HG03571 (cell line): ENCODE data around the gene ADSS2.
"Not testable (repeated sequence)": the region's sequence is repeated elsewhere in the genome, so short reads cannot be mapped to it uniquely, and the experiment has no call there.

ENCODE experiments used
- ATAC-seq: cut with Tn5 transposase; IDR thresholded peaks from one replicate; pipeline ENCODE4 v1.9.1; 2021; ENCODE audit not compliant: unreplicated experiment

The ADSS2 gene

DNA sequence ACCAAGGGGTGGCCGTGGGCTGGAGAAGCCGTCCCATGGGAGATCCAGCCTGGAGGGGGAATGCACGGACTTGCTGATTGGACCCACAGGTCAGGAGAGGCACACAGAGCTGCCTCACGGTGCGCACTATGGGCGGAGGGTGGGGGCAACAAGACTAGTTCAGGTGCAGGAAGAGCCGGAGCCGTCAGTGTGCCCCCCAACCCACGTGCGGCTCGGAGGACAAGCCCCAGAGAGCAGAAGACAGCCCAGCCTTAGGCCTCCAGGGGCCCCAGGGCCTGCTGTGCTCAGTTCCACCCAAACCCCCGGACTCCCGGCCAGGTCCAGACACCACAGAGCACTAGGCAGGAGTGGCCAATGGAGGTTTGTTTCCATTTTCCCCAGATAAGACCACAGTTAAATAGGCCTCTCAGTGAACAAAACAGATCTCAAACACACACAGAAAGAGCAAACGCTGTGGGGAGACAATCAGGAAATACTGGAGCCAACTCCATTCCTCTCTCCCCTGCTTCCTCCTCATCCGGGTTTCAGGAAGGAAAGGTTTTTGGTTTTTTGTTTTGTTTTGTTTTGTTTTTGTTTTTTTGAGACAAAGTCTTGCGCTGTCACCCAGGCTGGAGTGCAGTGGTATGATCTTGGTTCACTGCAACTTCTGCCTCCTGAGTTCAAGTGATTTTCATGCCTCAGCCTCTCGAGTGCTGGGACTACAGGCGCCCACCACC, 84.2 kb downstream of the ADSS2 start:
- ATAC-seq = no peak

DNA sequence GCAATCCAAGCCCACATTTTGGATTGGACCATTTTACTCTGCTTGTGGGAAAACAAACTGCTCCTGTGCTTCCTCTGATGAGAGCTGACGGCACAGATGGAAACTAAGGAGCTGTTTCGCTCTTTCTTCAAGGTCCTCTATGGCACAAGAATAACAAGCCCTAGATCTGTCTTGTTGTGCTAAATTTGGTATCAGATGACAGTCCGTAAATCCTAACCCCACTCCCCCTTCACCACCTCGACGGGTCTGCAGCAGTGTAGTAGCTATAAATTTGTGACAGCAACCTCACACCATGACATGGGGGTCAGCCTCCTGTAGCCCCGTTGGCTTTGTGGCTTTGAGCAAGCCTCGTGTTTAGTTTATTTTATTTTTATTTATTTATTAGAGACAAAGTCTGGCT, 85.9 kb downstream of the ADSS2 start:
- ATAC-seq = no peak

DNA sequence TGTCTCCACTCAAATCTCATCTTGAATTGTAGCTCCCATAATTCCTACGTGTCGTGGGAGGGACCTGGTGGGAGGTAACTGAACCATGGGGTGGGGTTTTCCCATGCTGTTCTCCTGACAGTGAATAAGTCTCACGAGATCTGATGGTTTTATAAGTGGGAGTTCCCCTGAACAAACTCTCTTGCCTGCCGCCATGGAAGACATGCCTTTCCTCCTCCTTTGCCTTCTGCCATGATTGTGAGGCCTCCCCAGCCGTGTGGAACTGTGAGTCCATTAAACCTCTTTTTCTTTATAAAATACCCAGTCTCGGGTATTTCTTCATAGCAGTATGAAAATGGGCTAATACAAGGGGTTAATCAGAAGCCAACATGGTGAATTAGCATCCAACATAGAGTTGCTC, 86.4 kb downstream of the ADSS2 start:
- ATAC-seq = not testable (repeated sequence)

DNA sequence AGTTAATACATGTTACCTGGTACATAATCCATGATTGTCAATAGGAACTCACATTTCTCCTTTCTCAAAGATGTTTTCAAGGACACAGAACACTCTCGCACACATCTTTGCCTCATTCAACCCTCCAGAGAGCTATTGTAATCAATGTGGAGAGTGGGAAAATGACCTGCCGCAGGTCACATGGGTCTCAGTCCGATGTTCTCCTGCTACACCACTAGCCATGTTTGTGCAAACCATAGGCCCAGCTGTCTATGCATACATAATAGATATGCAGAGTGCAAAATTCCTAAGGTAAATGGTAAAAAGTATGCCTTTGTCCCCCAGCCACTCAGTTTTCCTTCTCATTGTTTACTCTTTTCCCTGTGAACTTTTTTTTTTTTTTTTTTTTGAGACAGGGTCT, 89.2 kb downstream of the ADSS2 start:
- ATAC-seq = no peak

DNA sequence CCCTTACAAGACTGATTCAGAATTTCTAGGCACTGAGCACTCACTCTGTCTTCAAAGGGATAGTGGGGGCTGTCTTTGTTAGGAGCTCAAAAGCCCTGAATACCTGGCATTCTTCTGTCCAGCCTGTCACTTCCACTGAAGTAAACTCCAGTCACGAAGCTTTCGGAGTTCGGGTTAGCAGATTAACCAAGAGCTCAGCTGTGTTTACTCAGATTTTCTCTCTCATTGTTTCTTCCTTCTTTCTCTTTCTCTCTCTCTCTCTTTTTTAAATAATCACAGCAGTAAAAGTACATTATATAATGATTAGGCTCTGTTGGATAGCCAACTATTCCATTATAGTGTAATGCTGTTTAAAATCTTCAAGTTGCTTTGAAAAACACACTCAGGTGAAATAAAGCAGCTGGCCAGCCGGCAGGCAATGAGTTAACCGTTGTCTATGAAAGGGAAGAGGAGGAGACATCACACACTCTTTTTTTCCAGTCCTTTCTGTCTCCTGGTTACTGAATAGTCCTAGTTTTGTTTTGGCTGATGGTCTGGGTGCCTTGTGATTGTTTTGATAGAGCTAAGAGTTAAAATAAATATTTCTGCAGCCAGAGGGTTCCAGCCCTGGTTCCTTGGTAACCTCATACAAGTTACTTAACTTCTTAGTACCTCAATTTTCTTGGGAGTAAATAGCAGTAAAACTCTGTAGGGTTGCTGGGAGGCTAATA, 89.8 kb downstream of the ADSS2 start:
- no peak for ATAC-seq
